Choroid plexus epithelial cell (primary cell): ENCODE measurements around the gene DNAJC10.
"Not testable (repeated sequence)": the region's sequence is repeated elsewhere in the genome, so short reads cannot be mapped to it uniquely, and the experiment has no call there.

Experiments
- DNase-seq: peaks from one replicate; pipeline ENCODE4 v3.0.0-alpha.2; 2010; ENCODE audit warnings: low read depth
- H3K4me3 ChIP-seq: 2 replicates; pipeline ENCODE4 v1.5.1; 2011; ENCODE audit warnings: low read depth, mild to moderate bottlenecking, control low read depth, low read length, moderate library complexity
- CTCF ChIP-seq: conservative IDR thresholded peaks from 2 replicates; pipeline ENCODE4 v1.5.1; 2011; ENCODE audit warnings: low read depth, mild to moderate bottlenecking, control low read depth, inconsistent platforms, low read length, moderate library complexity

Gene DNAJC10

GRCh38 chr2:182724656-182725055, 8.6 kb downstream of the DNAJC10 start:
- DNase-seq: no peak
- no peak for TF ChIP-seq CTCF
- no peak overlapping the region for H3K4me3 ChIP-seq

GRCh38 chr2:182726473-182726872, 10.4 kb downstream of the DNAJC10 start:
- no peak for TF ChIP-seq CTCF
- no peak overlapping the region for H3K4me3 ChIP-seq
- no peak for DNase-seq

- TF ChIP-seq CTCF: no peak
- DNase-seq: no peak
- H3K4me3 ChIP-seq: no peak overlapping the region
Observed at GRCh38 chr2:182728014-182728413, 12.0 kb downstream of the DNAJC10 start.

GRCh38 chr2:182729710-182730339, 13.8 kb downstream of the DNAJC10 start:
- H3K4me3 ChIP-seq: no peak overlapping the region
- DNase-seq: no peak
- TF ChIP-seq CTCF: no peak

GRCh38 chr2:182730486-182730885, 14.4 kb downstream of the DNAJC10 start:
- no peak overlapping the region for H3K4me3 ChIP-seq
- DNase-seq: no peak
- TF ChIP-seq CTCF: no peak

GRCh38 chr2:182732736-182733135, 16.7 kb downstream of the DNAJC10 start:
- no peak for DNase-seq
- no peak for TF ChIP-seq CTCF
- no peak overlapping the region for H3K4me3 ChIP-seq

GRCh38 chr2:182733572-182733971, 17.5 kb downstream of the DNAJC10 start:
- no peak for DNase-seq
- no peak for TF ChIP-seq CTCF
- H3K4me3 ChIP-seq: no peak overlapping the region

GRCh38 chr2:182736856-182737255, 20.8 kb downstream of the DNAJC10 start:
- H3K4me3 ChIP-seq: not testable (repeated sequence)
- peak; percentile 53 for DNase-seq
